22Rv1 (cell line): ENCODE data around the gene CNRIP1.
"Not testable (repeated sequence)": the region's sequence is repeated elsewhere in the genome, so short reads cannot be mapped to it uniquely, and the experiment has no call there.

ENCODE experiments used
- H3K27ac ChIP-seq: fragments of 450-650 bp; 2 replicates; pipeline ENCODE4 v1.5.1; 2017
- CTCF ChIP-seq: fragments of 450-650 bp; IDR thresholded peaks from 2 replicates; pipeline ENCODE4 v1.5.1; 2017; ENCODE audit warnings: mild to moderate bottlenecking
- ZFX ChIP-seq: fragments of 450-650 bp; IDR thresholded peaks from 2 replicates; pipeline ENCODE4 v1.6.1; 2017; ENCODE audit warnings: antibody characterized with exemption, borderline replicate concordance

Gene CNRIP1

GRCh38 chr2:68320118-68320641 is 431 bp upstream of the CNRIP1 start:
- H3K27ac ChIP-seq, result no peak overlapping the region
- TF ChIP-seq ZFX (no peak), CTCF (no peak)

GRCh38 chr2:68318914-68319397 is 793 bp downstream of the CNRIP1 start:
- TF ChIP-seq CTCF, result no peak
- TF ChIP-seq ZFX, result no peak
- H3K27ac ChIP-seq, result no peak overlapping the region

GRCh38 chr2:68317971-68318913 is 1.5 kb downstream of the CNRIP1 start:
- H3K27ac ChIP-seq, result no peak overlapping the region
- TF ChIP-seq ZFX (no peak), CTCF (no peak)

- no peak for TF ChIP-seq CTCF
- TF ChIP-seq ZFX, result no peak
- no peak overlapping the region for H3K27ac ChIP-seq
Observed at GRCh38 chr2:68316111-68316510, 3.6 kb downstream of the CNRIP1 start.

- H3K27ac ChIP-seq, result no peak overlapping the region
- TF ChIP-seq ZFX (no peak), CTCF (no peak)
Observed at GRCh38 chr2:68311033-68311432, 8.7 kb downstream of the CNRIP1 start.

GRCh38 chr2:68309426-68309825 is 10.3 kb downstream of the CNRIP1 start:
- no peak for TF ChIP-seq CTCF

GRCh38 chr2:68303902-68304272 is 15.9 kb downstream of the CNRIP1 start:
- H3K27ac ChIP-seq, result not testable (repeated sequence)

More at GRCh38 chr2:68309426-68309825, 10.3 kb downstream of the CNRIP1 start:
- no peak overlapping the region for H3K27ac ChIP-seq
